Thymus (tissue), 11 donors: ENCODE measurements around the gene SPTBN1. TPM values are rescaled to one million over a fixed set of nuclear protein-coding genes. Genes with fewer than 3 reads are reported as not detected.

Source experiments
- DNase-seq, 9 donors: peaks; one replicate each; pipeline ENCODE4 v3.0.0-alpha.2; 2013; ENCODE audit warnings: low spot score in 9 of 9, low read depth in 6 of 9, missing footprints in 1 of 9
- H3K27ac ChIP-seq, 2 donors: one replicate each; pipeline ENCODE4 v1.5.1; 2013; ENCODE audit warnings: control low read depth in 1 of 2, low read depth in 1 of 2, low read length in 1 of 2, mild to moderate bottlenecking in 1 of 2, moderate library complexity in 1 of 2
- H3K27me3 ChIP-seq, 2 donors: one replicate each; pipeline ENCODE4 v1.5.1; 2013; ENCODE audit warnings: low read length in 1 of 2; ENCODE audit not compliant: control insufficient read depth in 2 of 2, insufficient read depth in 1 of 2
- H3K36me3 ChIP-seq, 2 donors: one replicate each; pipeline ENCODE4 v1.5.1; 2013; ENCODE audit warnings: low read length in 1 of 2, mild to moderate bottlenecking in 1 of 2, moderate library complexity in 1 of 2; ENCODE audit not compliant: control insufficient read depth in 2 of 2, insufficient read depth in 2 of 2
- H3K4me1 ChIP-seq, 2 donors: one replicate each; pipeline ENCODE4 v1.5.1; 2013; ENCODE audit warnings: low read length in 2 of 2; ENCODE audit not compliant: control insufficient read depth in 2 of 2, insufficient read depth in 2 of 2
- H3K4me3 ChIP-seq, 2 donors: one replicate each; pipeline ENCODE4 v1.5.1; 2013; ENCODE audit warnings: low read length in 2 of 2, control low read depth in 1 of 2, mild to moderate bottlenecking in 1 of 2
- H3K9me3 ChIP-seq, 2 donors: one replicate each; pipeline ENCODE4 v1.5.1; 2013; ENCODE audit warnings: low read length in 1 of 2, mild to moderate bottlenecking in 1 of 2; ENCODE audit not compliant: control insufficient read depth in 2 of 2, insufficient read depth in 1 of 2
- WGBS: extraction: QIAGEN DNeasy Blood & Tissue Kit; methylation state at CpG from one replicate; pipeline ENCODE4 v1.1.7; 2013; 5-methylcytosine and 5-hydroxymethylcytosine counted together
- polyA plus RNA-seq: library from polyadenylated mRNA; stranded (reverse); fragments of 200-250 nt; gene quantifications from one replicate; pipeline ENCODE4 v1.2.3, GENCODE V29; 2013
- total RNA-seq: library from RNA; stranded (reverse); fragments of 120-200 nt; gene quantifications from one replicate; pipeline ENCODE4 v1.2.4, GENCODE V29; 2013
- donor health status: healthy.

The SPTBN1 gene
- total and polyA plus RNA-seq, 2 donors: 37.1 to 74.4 TPM

- H3K27me3 ChIP-seq: no peaks in the 10 kb centered on the region
- H3K9me3 ChIP-seq: no peaks in the 10 kb centered on the region
- no peak overlapping the region for H3K4me3 ChIP-seq
- no peak for DNase-seq
- H3K4me1 ChIP-seq: no peaks in the 10 kb centered on the region
- H3K36me3 ChIP-seq: peaks cover 65 to 93% of the 10 kb centered on the region in 2 donors
- H3K27ac ChIP-seq: no peak overlapping the region
- 96% methylated on average over 1 of the region's 1 CpG for WGBS
Measured at GRCh38 chr2:54658564-54659071, 202.5 kb downstream of the SPTBN1 start.

- Histone ChIP-seq H3K4me1 (no peaks in the 10 kb centered on the region), H3K27me3 (no peaks in the 10 kb centered on the region), H3K36me3 (peaks cover 65 to 93% of the 10 kb centered on the region in 2 donors), H3K27ac (no peak overlapping the region), H3K4me3 (no peak overlapping the region), H3K9me3 (no peaks in the 10 kb centered on the region)
- no peak for DNase-seq
- WGBS: 96% methylated on average over 4 of the region's 4 CpGs
Measured at GRCh38 chr2:54659527-54659926, 203.4 kb downstream of the SPTBN1 start.

GRCh38 chr2:54660752-54661151 lies 204.6 kb downstream of the SPTBN1 start:
- Histone ChIP-seq H3K4me3 (no peak overlapping the region), H3K27ac (no peak overlapping the region), H3K36me3 (peaks cover 55 to 92% of the 10 kb centered on the region in 2 donors), H3K27me3 (no peaks in the 10 kb centered on the region), H3K9me3 (no peaks in the 10 kb centered on the region), H3K4me1 (no peaks in the 10 kb centered on the region)
- DNase-seq: no peak
- WGBS: 96% methylated on average over 12 of the region's 12 CpGs

- Histone ChIP-seq H3K4me3 (no peak overlapping the region), H3K4me1 (no peaks in the 10 kb centered on the region), H3K27me3 (no peaks in the 10 kb centered on the region), H3K36me3 (peaks cover 59 to 95% of the 10 kb centered on the region in 2 donors), H3K27ac (no peak overlapping the region), H3K9me3 (no peaks in the 10 kb centered on the region)
- WGBS: 95% methylated on average over 13 of the region's 13 CpGs
- DNase-seq: no peak
Measured at GRCh38 chr2:54663424-54664030, 207.4 kb downstream of the SPTBN1 start.

GRCh38 chr2:54664238-54664786 lies 208.2 kb downstream of the SPTBN1 start:
- H3K4me3 ChIP-seq: no peak overlapping the region
- H3K36me3 ChIP-seq: peaks cover 55 to 94% of the 10 kb centered on the region in 2 donors
- no peak overlapping the region for H3K27ac ChIP-seq
- 98% methylated on average over 18 of the region's 18 CpGs for WGBS
- H3K27me3 ChIP-seq: no peaks in the 10 kb centered on the region
- no peaks in the 10 kb centered on the region for H3K4me1 ChIP-seq
- H3K9me3 ChIP-seq: no peaks in the 10 kb centered on the region
- DNase-seq: no peak

GRCh38 chr2:54665436-54665856 lies 209.3 kb downstream of the SPTBN1 start:
- no peak overlapping the region for H3K4me3 ChIP-seq
- no peaks in the 10 kb centered on the region for H3K9me3 ChIP-seq
- H3K27ac ChIP-seq: no peak overlapping the region
- peaks cover 50 to 88% of the 10 kb centered on the region in 2 donors for H3K36me3 ChIP-seq
- H3K27me3 ChIP-seq: no peaks in the 10 kb centered on the region
- no peaks in the 10 kb centered on the region for H3K4me1 ChIP-seq
- 79% methylated on average over 3 of the region's 3 CpGs for WGBS
- peak in 6 of 9 donors; percentile 13 to 64 (median 30) for DNase-seq

GRCh38 chr2:54666131-54666633 lies 210.1 kb downstream of the SPTBN1 start:
- H3K9me3 ChIP-seq: no peaks in the 10 kb centered on the region
- DNase-seq: no peak
- no peak overlapping the region for H3K4me3 ChIP-seq
- no peaks in the 10 kb centered on the region for H3K4me1 ChIP-seq
- WGBS: 95% methylated on average over 3 of the region's 3 CpGs
- no peaks in the 10 kb centered on the region for H3K27me3 ChIP-seq
- peak overlapping the region in 1 of 2 donors; percentile 26 for H3K27ac ChIP-seq
- peaks cover 47 to 89% of the 10 kb centered on the region in 2 donors for H3K36me3 ChIP-seq

- H3K9me3 ChIP-seq: no peaks in the 10 kb centered on the region
- WGBS: 98% methylated on average over 6 of the region's 6 CpGs
- H3K27me3 ChIP-seq: no peaks in the 10 kb centered on the region
- no peak overlapping the region for H3K27ac ChIP-seq
- H3K4me1 ChIP-seq: no peaks in the 10 kb centered on the region
- H3K4me3 ChIP-seq: no peak overlapping the region
- DNase-seq: no peak
- H3K36me3 ChIP-seq: peaks cover 47 to 86% of the 10 kb centered on the region in 2 donors
Measured at GRCh38 chr2:54666634-54667265, 210.6 kb downstream of the SPTBN1 start.

GRCh38 chr2:54667266-54667639 lies 211.1 kb downstream of the SPTBN1 start:
- peaks cover 47 to 81% of the 10 kb centered on the region in 2 donors for H3K36me3 ChIP-seq
- no peaks in the 10 kb centered on the region for H3K27me3 ChIP-seq
- no peaks in the 10 kb centered on the region for H3K4me1 ChIP-seq
- no peak overlapping the region for H3K27ac ChIP-seq
- whole genome bisulfite sequencing: 98% methylated on average over 4 of the region's 4 CpGs
- H3K9me3 ChIP-seq: no peaks in the 10 kb centered on the region
- no peak overlapping the region for H3K4me3 ChIP-seq
- DNase-seq: no peak
